NCI-H1105 (cell line): ENCODE data around the gene KCNJ18.
"Not testable (repeated sequence)": the region's sequence is repeated elsewhere in the genome, so short reads cannot be mapped to it uniquely, and the experiment has no call there.

Source experiments
- DNase-seq: peaks from one replicate; lab custom pipeline; 2025; lab: John Stamatoyannopoulos, UW

Gene KCNJ18

DNA sequence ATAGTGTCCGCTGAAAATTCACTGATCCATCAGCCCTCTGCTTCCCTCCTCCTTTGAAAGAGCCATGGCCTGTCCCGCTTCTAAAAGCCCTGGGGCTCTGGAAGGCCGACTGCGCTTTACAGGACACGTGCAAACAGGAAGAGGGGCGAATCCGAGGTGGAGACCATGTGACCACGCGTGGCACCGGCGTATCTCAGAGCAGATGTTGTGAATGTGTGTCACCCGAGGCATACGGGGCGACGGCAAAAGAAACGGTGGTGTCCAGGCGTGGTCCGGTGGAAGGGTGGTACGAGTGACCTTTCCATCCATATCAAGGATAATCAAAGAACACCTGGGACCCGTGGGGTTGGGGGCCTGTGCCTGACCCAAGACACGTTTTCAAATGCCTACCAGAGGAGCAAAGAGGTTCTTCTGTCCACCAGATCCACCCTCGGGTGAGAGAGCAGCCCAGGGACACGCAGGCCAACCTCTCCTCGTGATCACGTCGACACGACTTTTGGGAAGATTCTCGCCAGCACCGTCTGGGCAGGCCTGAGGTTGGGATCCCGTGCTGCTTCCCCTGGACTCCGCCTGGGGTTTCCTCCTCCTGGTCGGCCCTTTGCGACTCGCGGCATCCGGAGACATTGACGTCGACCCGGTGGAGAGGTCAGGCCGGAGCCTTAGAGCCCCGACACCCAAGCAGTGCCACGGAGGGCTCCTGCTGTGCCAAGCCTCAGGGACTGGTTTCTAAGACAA lies 7.1 kb upstream of the KCNJ18 start:
- DNase-seq: not testable (repeated sequence)

DNA sequence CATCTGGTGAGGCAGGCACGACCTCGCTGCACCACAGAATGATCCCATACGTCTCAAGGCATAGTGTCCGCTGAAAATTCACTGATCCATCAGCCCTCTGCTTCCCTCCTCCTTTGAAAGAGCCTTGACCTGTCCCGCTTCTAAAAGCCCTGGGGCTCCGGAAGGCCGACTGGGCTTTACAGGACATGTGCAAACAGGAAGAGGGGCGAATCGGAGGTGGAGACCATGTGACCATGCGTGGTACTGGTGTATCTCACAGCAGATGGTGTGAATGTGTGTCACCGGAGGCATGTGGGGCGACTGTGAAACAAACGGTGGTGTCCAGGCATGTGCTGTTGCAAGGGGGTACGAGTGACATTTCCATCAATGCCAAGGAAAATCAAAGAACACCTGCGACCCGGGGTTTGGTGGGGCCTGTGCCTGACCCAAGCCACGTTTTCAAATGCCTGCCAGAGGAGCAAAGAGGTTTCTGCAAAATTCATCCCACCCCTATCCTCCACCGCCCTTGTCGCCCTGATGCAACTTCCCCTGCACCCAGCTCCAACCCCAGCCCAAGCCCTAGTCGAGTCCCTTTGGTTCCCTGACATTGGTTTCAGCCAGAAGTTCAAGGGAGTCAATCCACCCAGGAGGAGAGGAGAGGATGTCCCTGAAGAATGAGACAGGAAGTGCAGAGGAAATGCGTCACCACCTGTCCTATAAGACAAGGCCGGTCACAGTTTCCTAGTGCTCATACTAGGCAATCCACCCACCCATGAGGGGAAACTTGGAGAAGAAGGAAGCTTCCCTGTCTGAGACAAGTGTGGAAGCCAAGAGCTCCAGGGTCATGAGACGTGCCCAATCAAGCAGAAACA lies 5.9 kb upstream of the KCNJ18 start:
- no peak for DNase-seq

DNA sequence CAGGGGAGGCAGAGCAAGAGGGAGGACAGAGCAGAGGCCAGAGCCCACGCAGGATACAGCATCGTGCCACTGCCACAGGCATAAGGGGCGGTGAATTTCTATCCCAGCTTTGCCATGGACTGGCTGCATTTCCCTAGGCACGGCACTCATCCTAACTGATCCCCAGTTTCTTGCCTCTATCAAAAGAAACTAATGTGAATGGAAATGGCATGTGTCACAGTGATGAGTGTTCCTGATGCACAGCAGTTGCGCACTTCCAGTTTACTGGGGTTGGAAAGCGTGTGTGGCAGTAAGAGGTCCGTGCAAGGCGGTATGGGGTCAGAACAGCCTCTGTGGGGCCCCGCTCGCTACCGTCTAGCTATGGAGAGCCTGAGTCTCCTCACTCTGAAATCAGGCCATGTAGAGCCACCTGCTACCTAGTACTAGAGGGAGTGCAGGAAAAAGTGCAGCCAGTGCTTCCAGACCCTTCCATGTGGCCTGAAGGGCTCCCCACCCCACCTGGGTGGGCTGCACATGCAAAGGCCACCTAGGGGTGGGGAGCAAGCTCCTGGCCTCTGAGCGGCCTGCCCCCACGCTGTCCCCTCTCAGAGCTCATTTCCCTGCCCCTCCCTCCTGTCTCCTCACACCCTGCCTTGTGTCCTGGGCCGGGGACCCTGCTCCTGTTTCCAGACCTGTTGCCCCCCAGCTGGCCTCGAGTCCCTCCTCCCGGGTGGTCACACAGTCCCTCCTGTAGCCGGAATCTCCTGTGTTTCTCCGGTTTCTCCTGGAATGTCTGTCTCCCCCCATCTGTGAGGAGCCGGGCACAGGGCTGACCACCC lies 5.0 kb upstream of the KCNJ18 start:
- no peak for DNase-seq

DNA sequence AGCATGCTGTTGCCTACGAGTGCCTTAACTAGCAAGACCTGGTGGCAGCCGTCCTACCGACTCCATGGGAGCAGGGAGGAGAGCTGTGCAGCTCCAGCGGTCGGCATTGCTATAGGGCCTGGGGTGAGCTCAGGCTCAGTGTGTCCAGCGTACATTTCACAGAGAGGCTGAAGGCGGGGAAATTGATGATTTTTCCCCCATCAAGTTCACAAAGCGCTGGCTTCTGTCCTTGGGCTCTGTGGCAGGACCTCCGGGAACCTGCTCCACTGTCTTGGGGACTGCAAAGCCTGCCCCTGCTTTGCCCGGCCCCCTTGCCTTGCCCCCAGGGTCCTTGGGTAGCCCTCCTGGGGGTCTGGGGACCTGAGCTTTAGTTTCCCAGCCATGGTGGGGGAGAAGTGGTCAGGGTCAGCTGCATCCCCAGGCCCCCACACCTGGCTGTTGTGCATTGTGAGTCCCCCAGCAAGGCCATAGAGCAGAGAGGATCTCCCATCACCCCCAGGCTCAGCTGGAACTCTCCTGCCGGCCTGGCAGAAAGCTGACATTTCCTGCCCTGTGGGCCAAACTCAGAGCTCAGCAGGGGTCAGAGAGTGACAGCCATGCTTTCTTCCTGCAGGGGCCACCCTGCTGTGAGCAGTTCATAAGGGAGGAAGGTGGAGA lies 3.9 kb upstream of the KCNJ18 start:
- DNase-seq: no peak

DNA sequence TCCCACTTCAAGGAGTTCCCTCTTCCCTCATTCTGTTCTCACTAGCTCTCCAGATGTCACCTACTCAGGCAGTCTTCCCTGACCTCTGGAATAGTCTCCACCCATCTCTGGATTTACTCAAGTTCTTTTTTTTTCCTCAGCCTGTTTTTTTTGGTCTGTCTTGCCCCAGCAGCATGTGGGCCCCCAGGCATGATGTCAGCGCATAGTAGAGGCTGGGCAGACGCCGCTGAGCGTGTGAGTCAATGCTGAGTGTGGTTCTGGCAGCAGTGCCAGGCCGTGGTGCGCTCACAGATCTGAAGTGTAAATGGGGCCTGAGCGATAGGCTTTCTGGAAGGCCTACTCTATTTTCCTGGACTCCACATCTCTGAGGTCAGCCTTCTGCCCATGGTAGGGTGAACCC lies 2.7 kb upstream of the KCNJ18 start:
- no peak for DNase-seq

DNA sequence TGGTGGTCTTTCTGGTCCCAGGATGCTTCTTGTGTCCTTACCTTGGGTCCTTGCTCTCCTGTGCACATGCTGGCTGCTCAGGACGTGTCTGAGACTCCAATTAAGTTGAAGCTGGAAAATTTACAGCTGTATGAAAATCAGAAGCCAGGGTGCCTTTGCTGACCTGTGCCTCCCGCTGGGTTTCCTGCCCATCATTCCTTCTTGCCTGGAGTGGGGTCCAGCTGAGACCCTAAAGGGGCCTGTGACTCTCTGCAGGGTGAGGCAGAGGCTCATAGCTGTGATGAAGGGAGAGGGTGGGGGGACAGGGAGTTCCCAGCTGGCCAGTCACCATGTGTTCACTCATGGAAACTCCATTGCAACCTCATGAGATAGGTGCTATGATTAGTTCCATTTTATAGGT lies 1.5 kb upstream of the KCNJ18 start:
- DNase-seq: not testable (repeated sequence)

DNA sequence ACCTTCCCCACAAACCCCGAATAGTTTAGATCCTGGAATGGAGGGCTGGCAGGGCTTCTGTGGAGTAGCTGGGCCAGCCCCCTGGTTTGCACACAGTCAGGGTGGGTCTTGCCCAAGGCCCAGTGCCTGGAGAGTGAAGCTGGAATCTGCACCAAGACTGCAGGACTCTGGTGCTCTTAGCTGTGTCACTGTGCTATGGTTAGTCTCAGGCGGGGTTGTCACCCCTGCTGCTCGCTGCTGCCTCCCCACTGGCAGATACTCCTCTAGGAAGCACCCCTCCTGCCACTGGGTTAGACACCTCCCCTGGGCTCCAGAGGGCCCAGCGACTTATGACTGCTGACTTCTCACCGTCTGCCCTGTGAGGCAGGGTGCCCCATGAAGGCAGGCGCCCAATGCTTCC lies 842 bp upstream of the KCNJ18 start:
- DNase-seq: not testable (repeated sequence)

DNA sequence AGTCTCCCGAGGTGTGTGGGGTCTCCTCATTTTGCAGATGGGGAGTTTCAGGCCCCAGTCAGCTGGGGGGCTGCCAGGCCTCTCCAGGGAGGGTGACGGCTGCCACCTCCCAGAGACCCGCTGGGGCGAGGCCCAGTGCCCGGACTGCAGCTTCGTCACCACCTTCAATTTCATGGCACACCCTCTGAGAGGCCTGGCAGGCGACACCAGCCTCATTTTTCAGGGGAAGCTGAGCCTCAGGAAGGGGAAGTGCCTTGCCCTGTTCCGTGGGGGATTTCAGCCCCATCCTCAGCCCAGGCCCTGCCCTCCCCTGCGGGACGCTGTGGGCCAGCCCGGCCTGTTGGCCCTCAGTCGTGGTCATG lies 362 bp downstream of the KCNJ18 start:
- DNase-seq: not testable (repeated sequence)

DNA sequence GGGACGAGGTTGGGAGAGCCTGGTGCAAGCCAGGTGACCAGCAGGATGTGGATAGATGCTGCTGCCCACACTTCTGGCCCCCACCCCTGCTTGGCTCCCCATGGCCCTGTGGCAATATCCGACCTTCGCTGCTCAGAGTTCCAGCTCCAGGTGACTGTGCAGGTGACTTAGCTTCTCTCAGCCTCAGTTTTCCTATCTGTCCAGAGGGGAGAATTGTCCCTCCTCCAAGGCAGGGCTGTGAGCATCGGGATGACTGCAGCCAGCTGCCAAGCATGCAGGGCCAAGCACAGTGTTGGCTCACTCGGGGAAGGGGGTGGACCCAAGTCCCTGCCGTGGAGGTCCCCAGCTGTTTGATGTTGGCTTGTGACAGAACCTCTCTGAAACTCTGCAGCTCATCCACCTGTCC lies 1.1 kb downstream of the KCNJ18 start:
- DNase-seq: not testable (repeated sequence)

DNA sequence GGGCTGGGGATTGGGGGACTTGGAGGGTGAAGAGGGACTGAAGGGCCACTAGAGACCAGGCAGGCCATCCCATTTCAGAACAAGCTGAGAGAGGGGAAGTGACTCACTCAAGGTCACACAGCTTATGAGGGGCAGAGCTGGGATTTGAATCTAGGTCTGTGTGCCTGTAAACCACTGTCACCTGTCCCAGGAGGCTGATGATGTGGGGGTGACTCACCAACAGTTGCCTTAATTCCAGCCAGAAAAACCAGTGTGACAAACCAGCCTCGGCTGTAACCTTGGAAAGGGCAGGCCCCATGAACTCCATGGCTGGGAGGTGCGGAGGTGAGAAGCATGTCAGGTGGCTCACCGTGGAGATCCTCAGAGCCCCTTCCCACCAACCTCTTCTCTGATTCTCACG lies 1.6 kb downstream of the KCNJ18 start:
- DNase-seq: not testable (repeated sequence)

DNA sequence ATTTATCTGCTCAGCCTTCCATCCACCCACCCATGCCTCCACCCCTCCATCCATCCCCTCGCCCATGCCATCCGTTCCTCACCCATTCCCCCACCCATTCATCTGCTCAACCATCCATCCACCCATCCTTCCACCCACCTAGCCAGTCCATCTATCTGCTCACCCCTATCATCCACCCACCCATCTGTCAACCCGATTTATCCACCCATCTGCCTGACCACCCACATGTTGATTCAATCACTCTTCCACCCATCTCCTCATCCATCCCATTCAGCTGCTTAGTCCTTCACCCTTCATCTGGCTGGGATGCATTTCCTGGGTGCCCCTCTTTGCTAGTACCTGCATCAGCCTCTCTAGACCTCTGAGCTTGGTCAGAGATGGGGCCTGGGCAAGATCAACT lies 3.9 kb downstream of the KCNJ18 start:
- DNase-seq: not testable (repeated sequence)

DNA sequence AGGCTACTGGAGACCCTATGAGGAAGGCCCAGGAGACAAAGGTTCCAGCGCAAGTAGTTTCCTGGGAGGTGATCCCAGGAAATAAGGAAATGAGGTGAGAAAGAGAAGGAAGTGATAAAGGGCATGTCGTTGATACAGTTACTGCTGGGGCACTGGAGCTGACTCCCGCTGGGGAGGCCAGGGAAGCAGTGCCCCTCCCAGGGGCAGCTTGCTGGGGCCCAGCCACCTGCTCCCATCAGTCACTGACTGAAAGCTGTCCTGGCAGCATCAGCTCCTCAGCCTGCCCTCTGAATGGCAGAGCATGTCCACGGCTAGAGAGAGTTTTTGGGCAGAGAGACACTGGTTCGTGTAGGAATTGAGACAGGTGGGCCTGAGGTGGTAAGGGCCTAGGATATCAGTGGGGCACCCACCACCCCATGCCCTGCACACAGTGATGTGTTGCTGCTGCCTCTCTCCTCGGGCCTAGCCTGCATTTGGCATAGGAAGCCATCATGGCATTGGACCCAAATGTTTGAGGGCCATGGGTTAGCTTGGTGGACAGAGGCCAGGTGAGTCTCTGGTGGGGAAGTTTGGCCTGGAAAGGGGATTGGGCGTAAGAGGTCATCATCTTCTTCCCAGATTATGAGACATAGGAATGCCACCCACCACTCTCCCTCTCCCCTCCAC lies 4.7 kb downstream of the KCNJ18 start:
- DNase-seq: not testable (repeated sequence)

DNA sequence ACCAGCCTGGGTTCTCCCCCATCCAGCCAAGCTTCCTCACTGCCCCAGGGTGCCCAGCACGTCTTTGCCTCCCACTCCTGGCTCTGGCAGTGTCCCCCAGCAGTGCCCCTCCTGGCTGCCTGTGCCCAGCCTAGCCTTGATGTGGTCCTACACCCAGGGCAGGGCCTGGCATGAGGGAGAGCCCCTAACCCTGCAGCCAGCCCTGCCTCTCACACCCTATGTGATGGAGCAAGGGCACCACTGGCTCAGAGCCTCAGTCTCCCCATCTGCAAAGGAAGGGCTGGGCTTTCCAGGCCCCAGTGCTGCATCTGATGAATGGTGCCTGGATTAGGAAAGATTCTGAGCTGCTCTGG lies 5.2 kb downstream of the KCNJ18 start:
- not testable (repeated sequence) for DNase-seq

DNA sequence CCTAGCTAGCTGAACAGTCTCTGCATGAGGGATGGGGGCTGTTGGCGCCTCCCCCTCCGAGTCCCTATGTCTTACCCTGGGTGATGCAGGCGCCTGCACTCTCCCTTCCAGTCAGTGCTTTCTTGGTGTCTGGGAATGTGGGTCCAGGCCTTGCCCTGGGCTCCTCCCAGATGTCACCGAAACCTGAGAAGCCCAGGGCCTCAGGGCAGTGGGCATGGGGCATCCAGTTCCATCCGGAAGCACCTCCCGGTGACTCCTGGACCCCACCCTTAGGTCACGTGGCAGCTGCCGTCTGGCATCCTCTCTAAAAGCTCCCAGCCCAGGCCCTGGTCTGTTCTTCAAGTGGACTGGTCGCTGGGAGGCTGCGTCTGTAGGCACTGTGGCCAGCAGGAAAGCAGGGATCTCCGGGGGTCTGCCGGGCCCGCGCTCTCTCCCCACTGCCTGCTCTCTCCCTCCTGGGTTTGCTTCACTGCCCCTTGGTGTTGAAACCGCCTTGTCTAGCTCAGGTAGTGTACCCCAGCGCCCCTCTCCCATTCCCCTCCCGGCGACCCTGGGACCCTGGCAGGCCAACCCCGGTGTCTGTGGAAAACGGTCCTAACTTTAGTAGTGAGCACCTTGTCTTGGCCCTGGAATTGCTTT lies 6.2 kb downstream of the KCNJ18 start:
- DNase-seq: not testable (repeated sequence)

DNA sequence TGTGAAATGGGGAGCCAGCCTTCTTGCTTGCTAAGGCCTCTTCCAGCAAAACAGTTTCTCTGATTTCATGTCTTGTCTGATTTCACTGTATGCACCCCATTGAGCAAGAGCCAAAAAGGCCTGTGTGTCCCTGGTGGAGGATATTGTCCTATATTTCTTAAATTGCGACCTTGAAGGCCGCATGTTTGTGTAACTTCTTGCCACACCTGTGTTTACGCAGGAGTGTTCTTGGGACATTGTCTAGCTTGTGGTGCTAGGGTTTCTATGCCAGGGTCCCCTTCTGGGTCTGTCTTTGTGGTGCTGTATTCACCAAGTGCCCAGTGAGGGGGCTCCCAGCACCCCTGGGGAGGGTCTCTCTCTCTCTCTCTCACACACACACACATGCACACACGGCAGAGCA lies 6.8 kb downstream of the KCNJ18 start:
- not testable (repeated sequence) for DNase-seq

DNA sequence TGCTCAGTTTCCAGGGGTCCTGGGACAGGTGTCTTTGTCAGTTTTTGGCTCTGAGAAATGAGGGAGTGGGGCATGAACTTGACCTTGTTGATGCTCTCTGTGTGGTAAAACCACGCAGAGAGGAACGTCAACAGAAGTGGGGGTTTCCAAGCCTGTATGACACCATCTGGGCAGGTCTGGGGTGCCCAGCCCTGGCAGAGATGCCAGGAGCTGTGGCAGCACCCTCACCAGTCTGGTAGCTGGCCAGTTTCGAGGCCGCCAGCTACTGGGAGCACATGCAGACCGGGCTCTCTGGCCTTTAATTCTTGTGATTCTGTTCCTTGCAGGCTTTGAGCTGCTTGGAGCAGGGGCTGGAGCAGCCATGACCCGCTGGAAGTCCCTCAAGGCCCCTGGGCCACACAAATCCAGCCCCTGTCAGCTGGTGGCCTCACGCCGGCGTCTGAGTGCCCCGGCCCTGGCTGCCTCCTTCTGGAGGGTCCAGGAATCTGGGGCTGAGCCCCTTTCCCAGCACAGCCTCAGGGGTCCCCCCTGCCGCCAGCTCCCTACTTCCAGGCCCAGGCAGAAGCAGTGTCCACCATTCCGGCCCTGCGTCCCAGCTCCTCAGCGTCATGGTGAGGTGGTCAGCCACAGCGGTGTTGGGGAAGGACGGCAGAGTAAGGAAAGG lies 7.4 kb downstream of the KCNJ18 start:
- DNase-seq: not testable (repeated sequence)

DNA sequence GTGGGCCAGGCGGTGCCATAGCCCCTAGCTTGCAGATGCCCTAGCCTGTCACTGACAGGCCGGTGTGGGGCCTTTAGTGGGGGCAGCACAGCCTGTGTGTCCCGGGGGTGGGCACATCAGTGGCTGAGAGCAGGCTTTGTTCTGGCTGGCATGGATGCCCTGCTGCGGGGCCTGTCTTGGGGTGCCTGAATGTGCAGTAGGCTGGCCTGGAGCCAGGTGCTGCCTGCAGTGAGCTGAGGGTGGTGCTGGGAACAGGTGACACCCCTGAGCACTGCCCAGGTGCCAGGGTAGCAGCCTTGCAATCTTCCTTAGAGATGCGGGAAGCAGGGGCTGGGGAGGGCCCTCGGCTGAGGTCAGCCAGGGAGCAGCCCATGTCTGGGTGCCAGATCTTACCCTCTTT lies 8.8 kb downstream of the KCNJ18 start:
- DNase-seq: not testable (repeated sequence)

DNA sequence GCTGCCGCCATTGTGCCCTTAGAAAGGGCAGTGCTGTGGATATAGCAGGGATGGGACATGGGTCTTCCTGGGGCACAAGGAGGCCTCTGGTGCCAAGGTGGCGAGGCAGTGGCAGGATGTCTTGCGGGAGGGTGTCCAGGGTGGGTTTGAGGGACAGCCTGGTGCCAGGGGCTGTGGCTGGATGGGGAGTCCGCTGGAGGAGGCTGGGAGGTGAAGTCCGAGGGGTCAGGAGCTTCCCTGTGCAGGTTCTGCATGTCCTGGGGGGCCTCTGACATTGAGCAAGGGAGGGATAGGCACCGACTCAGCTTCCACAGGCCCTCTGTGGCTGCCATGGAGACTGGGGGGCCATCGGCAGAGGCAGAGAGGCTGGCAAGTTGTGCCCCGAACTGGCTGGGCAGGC lies 9.7 kb downstream of the KCNJ18 start:
- not testable (repeated sequence) for DNase-seq

DNA sequence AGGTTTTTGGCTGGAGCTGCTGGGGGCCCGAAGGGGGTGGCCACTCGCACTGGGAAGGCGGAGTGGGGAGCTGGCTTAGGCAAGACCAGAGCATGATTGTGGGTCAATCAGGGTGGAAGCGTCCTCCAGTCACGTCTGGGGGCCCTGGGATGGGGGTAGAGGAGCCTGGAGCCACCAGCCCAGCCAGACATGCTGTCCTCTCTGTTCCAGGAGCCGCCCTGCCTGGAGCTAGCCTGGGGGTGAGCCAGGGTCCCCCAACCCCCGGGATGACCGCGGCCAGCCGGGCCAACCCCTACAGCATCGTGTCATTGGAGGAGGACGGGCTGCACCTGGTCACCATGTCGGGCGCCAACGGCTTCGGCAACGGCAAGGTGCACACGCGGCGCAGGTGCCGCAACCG lies 10.2 kb downstream of the KCNJ18 start:
- DNase-seq: not testable (repeated sequence)

DNA sequence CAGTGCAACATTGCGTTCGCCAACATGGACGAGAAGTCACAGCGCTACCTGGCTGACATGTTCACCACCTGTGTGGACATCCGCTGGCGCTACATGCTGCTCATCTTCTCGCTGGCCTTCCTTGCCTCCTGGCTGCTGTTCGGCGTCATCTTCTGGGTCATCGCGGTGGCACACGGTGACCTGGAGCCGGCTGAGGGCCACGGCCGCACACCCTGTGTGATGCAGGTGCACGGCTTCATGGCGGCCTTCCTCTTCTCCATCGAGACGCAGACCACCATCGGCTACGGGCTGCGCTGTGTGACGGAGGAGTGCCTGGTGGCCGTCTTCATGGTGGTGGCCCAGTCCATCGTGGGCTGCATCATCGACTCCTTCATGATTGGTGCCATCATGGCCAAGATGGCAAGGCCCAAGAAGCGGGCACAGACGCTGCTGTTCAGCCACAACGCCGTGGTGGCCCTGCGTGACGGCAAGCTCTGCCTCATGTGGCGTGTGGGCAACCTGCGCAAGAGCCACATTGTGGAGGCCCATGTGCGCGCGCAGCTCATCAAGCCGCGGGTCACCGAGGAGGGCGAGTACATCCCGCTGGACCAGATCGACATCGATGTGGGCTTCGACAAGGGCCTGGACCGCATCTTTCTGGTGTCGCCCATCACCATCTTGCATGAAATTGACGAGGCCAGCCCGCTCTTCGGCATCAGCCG lies 10.8 kb downstream of the KCNJ18 start:
- DNase-seq: not testable (repeated sequence)
